HG03469 (cell line): ENCODE results near the gene SCN2A.
A peak's percentile ranks its signal among the peaks of the same experiment; 100 is the strongest.

Experiments
- ATAC-seq: cut with Tn5 transposase; IDR thresholded peaks from one replicate; pipeline ENCODE4 v1.9.1; 2021; ENCODE audit warnings: mild to moderate bottlenecking, moderate library complexity, moderate number of reproducible peaks; ENCODE audit not compliant: unreplicated experiment

The SCN2A gene

GRCh38 chr2:165239230-165239629, at the start of gene SCN2A:
TSS of gene SCN2A (plus strand) at chr2:165239414. CDS start at chr2:165295824, 56,410 bp downstream.
- ATAC-seq: peak; percentile 51

- ATAC-seq: no peak
Observed at GRCh38 chr2:165191096-165191728, 48.0 kb upstream of the SCN2A start.

- no peak for ATAC-seq
Observed at GRCh38 chr2:165192729-165193128, 46.5 kb upstream of the SCN2A start.

GRCh38 chr2:165193178-165193777, 45.9 kb upstream of the SCN2A start:
- peak; percentile 94 for ATAC-seq

GRCh38 chr2:165196411-165196810, 42.8 kb upstream of the SCN2A start:
- ATAC-seq: no peak

GRCh38 chr2:165197346-165197745, 41.9 kb upstream of the SCN2A start:
- no peak for ATAC-seq

GRCh38 chr2:165198181-165198580, 41.0 kb upstream of the SCN2A start:
- no peak for ATAC-seq

- no peak for ATAC-seq
Observed at GRCh38 chr2:165202239-165202638, 37.0 kb upstream of the SCN2A start.

GRCh38 chr2:165203689-165204559, 35.3 kb upstream of the SCN2A start, which contains the start of gene SCN3A:
TSS of gene SCN3A (minus strand) at chr2:165204050. CDS start at chr2:165176394, 27,656 bp downstream.
- ATAC-seq: peak; percentile 67

- no peak for ATAC-seq
Observed at GRCh38 chr2:165205865-165206264, 33.3 kb upstream of the SCN2A start.

- no peak for ATAC-seq
Observed at GRCh38 chr2:165208094-165208493, 31.1 kb upstream of the SCN2A start.

- ATAC-seq: no peak
Observed at GRCh38 chr2:165214093-165214492, 25.1 kb upstream of the SCN2A start.

GRCh38 chr2:165219481-165219880, 19.7 kb upstream of the SCN2A start:
- ATAC-seq: no peak

- ATAC-seq: no peak
Observed at GRCh38 chr2:165224941-165225340, 14.3 kb upstream of the SCN2A start.

GRCh38 chr2:165227571-165227970, 11.6 kb upstream of the SCN2A start:
- no peak for ATAC-seq

- no peak for ATAC-seq
Observed at GRCh38 chr2:165237056-165237455, 2.2 kb upstream of the SCN2A start.

- ATAC-seq: no peak
Observed at GRCh38 chr2:165238295-165238694, 919 bp upstream of the SCN2A start.

GRCh38 chr2:165239856-165240515, 772 bp downstream of the SCN2A start:
- no peak for ATAC-seq

GRCh38 chr2:165240916-165241315, 1.7 kb downstream of the SCN2A start:
- ATAC-seq: no peak

- no peak for ATAC-seq
Observed at GRCh38 chr2:165245081-165245793, 6.0 kb downstream of the SCN2A start.
